ENCODE measurements around the gene MALRD1. TPM values are rescaled to one million over a fixed set of nuclear protein-coding genes. Genes with fewer than 3 reads are reported as not detected.

Gene MALRD1
- polyA plus RNA-seq (2013), result 11.3 TPM

GRCh38 chr10:19048489-19048888, at the start of gene MALRD1:
TSS of gene MALRD1 (plus strand) at chr10:19048801. CDS start at chr10:19048939, 138 bp downstream.
- Histone ChIP-seq H3K4me1 (ENCODE audit: control extremely low read depth in 1 of 4, control insufficient read depth in 4 of 4, insufficient read depth in 4 of 4, low read length in 3 of 4) (no peaks in the 10 kb centered on the region), H3K4me3 (ENCODE audit: control insufficient read depth in 1 of 7, extremely low read depth in 1 of 7, insufficient read depth in 4 of 7, low read depth in 2 of 7, low read length in 6 of 7) (no peak within 1 kb of the TSS), H3K27me3 (replicated peaks in 2 of 5; ENCODE audit: control insufficient read depth in 4 of 5, insufficient read depth in 5 of 5, low read length in 4 of 5) (no peaks in the 10 kb centered on the region), H3K9me3 (ENCODE audit: control extremely low read depth in 1 of 5, control insufficient read depth in 4 of 5, insufficient read depth in 2 of 5, low read depth in 1 of 5, low read length in 4 of 5) (no peaks in the 10 kb centered on the region), H3K27ac (ENCODE audit: insufficient read depth in 1 of 2, low read depth in 1 of 2, low read length in 2 of 2, poor library complexity in 1 of 2, severe bottlenecking in 2 of 2) (no peak within 1 kb of the TSS), H3K36me3 (ENCODE audit: control insufficient read depth in 4 of 4, insufficient read depth in 4 of 4, low read length in 3 of 4) (no peaks in the 10 kb centered on the region)
- DNase-seq, result no peak
- POLR2A ChIA-PET, result no interaction called here
- WGBS (ENCODE audit: insufficient coverage), result no CpG with 5 or more reads among the region's 1 CpG
- CTCF ChIA-PET, result no interaction called here

- Histone ChIP-seq H3K9me3 (ENCODE audit: control extremely low read depth in 1 of 5, control insufficient read depth in 4 of 5, insufficient read depth in 2 of 5, low read depth in 1 of 5, low read length in 4 of 5) (no peaks in the 10 kb centered on the region), H3K4me3 (ENCODE audit: control insufficient read depth in 1 of 7, extremely low read depth in 1 of 7, insufficient read depth in 4 of 7, low read depth in 2 of 7, low read length in 6 of 7) (no peak overlapping the region), H3K4me1 (ENCODE audit: control extremely low read depth in 1 of 4, control insufficient read depth in 4 of 4, insufficient read depth in 4 of 4, low read length in 3 of 4) (no peaks in the 10 kb centered on the region), H3K27me3 (replicated peaks in 2 of 5; ENCODE audit: control insufficient read depth in 4 of 5, insufficient read depth in 5 of 5, low read length in 4 of 5) (no peaks in the 10 kb centered on the region), H3K27ac (ENCODE audit: insufficient read depth in 1 of 2, low read depth in 1 of 2, low read length in 2 of 2, poor library complexity in 1 of 2, severe bottlenecking in 2 of 2) (no peak overlapping the region), H3K36me3 (ENCODE audit: control insufficient read depth in 4 of 4, insufficient read depth in 4 of 4, low read length in 3 of 4) (no peaks in the 10 kb centered on the region)
- ChIA-PET CTCF (no interaction called here), POLR2A (no interaction called here)
- no peak for DNase-seq
- 28% methylated on average over 2 of the region's 3 CpGs for whole genome bisulfite sequencing (ENCODE audit: insufficient coverage)
These were observed 45.3 kb upstream of the MALRD1 start for GRCh38 chr10:19003341-19003740.

GRCh38 chr10:19012111-19012510, 36.5 kb upstream of the MALRD1 start:
- no peak overlapping the region for H3K27ac ChIP-seq (ENCODE audit: insufficient read depth in 1 of 2, low read depth in 1 of 2, low read length in 2 of 2, poor library complexity in 1 of 2, severe bottlenecking in 2 of 2)
- ChIA-PET CTCF (no interaction called here), POLR2A (no interaction called here)
- no peaks in the 10 kb centered on the region for H3K36me3 ChIP-seq (ENCODE audit: control insufficient read depth in 4 of 4, insufficient read depth in 4 of 4, low read length in 3 of 4)
- H3K4me1 ChIP-seq (ENCODE audit: control extremely low read depth in 1 of 4, control insufficient read depth in 4 of 4, insufficient read depth in 4 of 4, low read length in 3 of 4), result no peaks in the 10 kb centered on the region
- H3K4me3 ChIP-seq (ENCODE audit: control insufficient read depth in 1 of 7, extremely low read depth in 1 of 7, insufficient read depth in 4 of 7, low read depth in 2 of 7, low read length in 6 of 7), result no peak overlapping the region
- no CpG with 5 or more reads among the region's 2 CpGs for WGBS (ENCODE audit: insufficient coverage)
- DNase-seq, result no peak
- H3K9me3 ChIP-seq (ENCODE audit: control extremely low read depth in 1 of 5, control insufficient read depth in 4 of 5, insufficient read depth in 2 of 5, low read depth in 1 of 5, low read length in 4 of 5), result peaks cover 0 to 4% (median 0%) of the 10 kb centered on the region in 5 experiments
- no peaks in the 10 kb centered on the region for H3K27me3 ChIP-seq (replicated peaks in 2 of 5; ENCODE audit: control insufficient read depth in 4 of 5, insufficient read depth in 5 of 5, low read length in 4 of 5)

GRCh38 chr10:19014034-19014433, 34.6 kb upstream of the MALRD1 start:
- no peak for DNase-seq
- Histone ChIP-seq H3K4me1 (ENCODE audit: control extremely low read depth in 1 of 4, control insufficient read depth in 4 of 4, insufficient read depth in 4 of 4, low read length in 3 of 4) (no peaks in the 10 kb centered on the region), H3K27me3 (replicated peaks in 2 of 5; ENCODE audit: control insufficient read depth in 4 of 5, insufficient read depth in 5 of 5, low read length in 4 of 5) (no peaks in the 10 kb centered on the region), H3K4me3 (ENCODE audit: control insufficient read depth in 1 of 7, extremely low read depth in 1 of 7, insufficient read depth in 4 of 7, low read depth in 2 of 7, low read length in 6 of 7) (no peak overlapping the region), H3K9me3 (ENCODE audit: control extremely low read depth in 1 of 5, control insufficient read depth in 4 of 5, insufficient read depth in 2 of 5, low read depth in 1 of 5, low read length in 4 of 5) (peaks cover 0 to 4% (median 0%) of the 10 kb centered on the region in 5 experiments), H3K36me3 (ENCODE audit: control insufficient read depth in 4 of 4, insufficient read depth in 4 of 4, low read length in 3 of 4) (no peaks in the 10 kb centered on the region), H3K27ac (ENCODE audit: insufficient read depth in 1 of 2, low read depth in 1 of 2, low read length in 2 of 2, poor library complexity in 1 of 2, severe bottlenecking in 2 of 2) (no peak overlapping the region)
- POLR2A ChIA-PET, result no interaction called here
- CTCF ChIA-PET, result no interaction called here

- POLR2A ChIA-PET, result no interaction called here
- DNase-seq, result no peak
- CTCF ChIA-PET, result no interaction called here
- Histone ChIP-seq H3K27ac (ENCODE audit: insufficient read depth in 1 of 2, low read depth in 1 of 2, low read length in 2 of 2, poor library complexity in 1 of 2, severe bottlenecking in 2 of 2) (no peak overlapping the region), H3K4me1 (ENCODE audit: control extremely low read depth in 1 of 4, control insufficient read depth in 4 of 4, insufficient read depth in 4 of 4, low read length in 3 of 4) (no peaks in the 10 kb centered on the region), H3K9me3 (ENCODE audit: control extremely low read depth in 1 of 5, control insufficient read depth in 4 of 5, insufficient read depth in 2 of 5, low read depth in 1 of 5, low read length in 4 of 5) (peaks cover 0 to 4% (median 0%) of the 10 kb centered on the region in 5 experiments), H3K27me3 (replicated peaks in 2 of 5; ENCODE audit: control insufficient read depth in 4 of 5, insufficient read depth in 5 of 5, low read length in 4 of 5) (no peaks in the 10 kb centered on the region), H3K36me3 (ENCODE audit: control insufficient read depth in 4 of 4, insufficient read depth in 4 of 4, low read length in 3 of 4) (no peaks in the 10 kb centered on the region), H3K4me3 (ENCODE audit: control insufficient read depth in 1 of 7, extremely low read depth in 1 of 7, insufficient read depth in 4 of 7, low read depth in 2 of 7, low read length in 6 of 7) (no peak overlapping the region)
These were observed 34.1 kb upstream of the MALRD1 start for GRCh38 chr10:19014498-19014897.

GRCh38 chr10:19017116-19017890, 31.3 kb upstream of the MALRD1 start:
- Histone ChIP-seq H3K36me3 (ENCODE audit: control insufficient read depth in 4 of 4, insufficient read depth in 4 of 4, low read length in 3 of 4) (no peaks in the 10 kb centered on the region), H3K27me3 (replicated peaks in 2 of 5; ENCODE audit: control insufficient read depth in 4 of 5, insufficient read depth in 5 of 5, low read length in 4 of 5) (no peaks in the 10 kb centered on the region), H3K4me3 (ENCODE audit: control insufficient read depth in 1 of 7, extremely low read depth in 1 of 7, insufficient read depth in 4 of 7, low read depth in 2 of 7, low read length in 6 of 7) (no peak overlapping the region), H3K4me1 (ENCODE audit: control extremely low read depth in 1 of 4, control insufficient read depth in 4 of 4, insufficient read depth in 4 of 4, low read length in 3 of 4) (no peaks in the 10 kb centered on the region), H3K27ac (ENCODE audit: insufficient read depth in 1 of 2, low read depth in 1 of 2, low read length in 2 of 2, poor library complexity in 1 of 2, severe bottlenecking in 2 of 2) (no peak overlapping the region), H3K9me3 (ENCODE audit: control extremely low read depth in 1 of 5, control insufficient read depth in 4 of 5, insufficient read depth in 2 of 5, low read depth in 1 of 5, low read length in 4 of 5) (peaks cover 0 to 4% (median 0%) of the 10 kb centered on the region in 5 experiments)
- 80% methylated on average over 1 of the region's 7 CpGs for WGBS (ENCODE audit: insufficient coverage)
- ChIA-PET CTCF (no interaction called here), POLR2A (no interaction called here)
- no peak for DNase-seq

GRCh38 chr10:19021162-19021561, 27.4 kb upstream of the MALRD1 start:
- no peak for DNase-seq
- ChIA-PET POLR2A (no interaction called here), CTCF (no interaction called here)
- WGBS (ENCODE audit: insufficient coverage), result no CpG with 5 or more reads among the region's 2 CpGs
- no peak overlapping the region for H3K4me3 ChIP-seq (ENCODE audit: control insufficient read depth in 1 of 7, extremely low read depth in 1 of 7, insufficient read depth in 4 of 7, low read depth in 2 of 7, low read length in 6 of 7)
- H3K9me3 ChIP-seq (ENCODE audit: control extremely low read depth in 1 of 5, control insufficient read depth in 4 of 5, insufficient read depth in 2 of 5, low read depth in 1 of 5, low read length in 4 of 5), result no peaks in the 10 kb centered on the region
- no peaks in the 10 kb centered on the region for H3K27me3 ChIP-seq (replicated peaks in 2 of 5; ENCODE audit: control insufficient read depth in 4 of 5, insufficient read depth in 5 of 5, low read length in 4 of 5)
- H3K27ac ChIP-seq (ENCODE audit: insufficient read depth in 1 of 2, low read depth in 1 of 2, low read length in 2 of 2, poor library complexity in 1 of 2, severe bottlenecking in 2 of 2), result no peak overlapping the region
- H3K4me1 ChIP-seq (ENCODE audit: control extremely low read depth in 1 of 4, control insufficient read depth in 4 of 4, insufficient read depth in 4 of 4, low read length in 3 of 4), result no peaks in the 10 kb centered on the region
- no peaks in the 10 kb centered on the region for H3K36me3 ChIP-seq (ENCODE audit: control insufficient read depth in 4 of 4, insufficient read depth in 4 of 4, low read length in 3 of 4)
